Measurements from ENCODE around the gene PRKG1. TPM values are rescaled to one million over a fixed set of nuclear protein-coding genes. Genes with fewer than 3 reads are reported as not detected.

Gene PRKG1
- total RNA-seq, 4 donors from 2014 or later = 24.5 to 46.1 (median 37.1) TPM

DNA sequence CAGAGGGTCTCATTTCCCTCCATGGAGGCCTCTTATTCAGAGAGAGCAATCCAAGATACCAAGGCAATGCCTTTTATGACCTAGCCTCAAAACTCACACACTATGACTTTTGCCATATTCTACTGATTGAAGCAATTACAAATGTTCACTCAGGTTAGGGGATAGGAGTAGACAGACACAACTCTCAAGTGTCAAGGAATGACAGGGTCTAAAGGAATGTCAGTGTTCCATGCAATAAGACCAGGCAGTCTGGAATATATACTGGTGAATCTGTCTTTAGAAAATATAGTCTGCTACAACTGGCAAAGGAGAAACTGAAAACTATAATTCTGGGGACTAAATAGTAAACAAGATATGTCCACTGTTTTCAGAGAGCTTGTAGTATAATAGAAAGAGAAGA, 283.9 kb downstream of the PRKG1 start:
- no peak for DNase-seq (ENCODE audit: extremely low spot score)
- TF ChIP-seq POLR2A (IDR thresholded peaks at IDR 0.05; ENCODE audit: low read depth) = no peak
- intact Hi-C loops (cut with DNase I) = no loop called here
- no peak overlapping the region for H3K4me3 ChIP-seq
- H3K36me3 ChIP-seq = no peaks in the 10 kb centered on the region
- no peaks in the 10 kb centered on the region for H3K9me3 ChIP-seq
- H3K27ac ChIP-seq (replicated peaks in 1 of 4) = no peak overlapping the region
- H3K4me1 ChIP-seq = no peaks in the 10 kb centered on the region
- H3K27me3 ChIP-seq = no peaks in the 10 kb centered on the region

DNA sequence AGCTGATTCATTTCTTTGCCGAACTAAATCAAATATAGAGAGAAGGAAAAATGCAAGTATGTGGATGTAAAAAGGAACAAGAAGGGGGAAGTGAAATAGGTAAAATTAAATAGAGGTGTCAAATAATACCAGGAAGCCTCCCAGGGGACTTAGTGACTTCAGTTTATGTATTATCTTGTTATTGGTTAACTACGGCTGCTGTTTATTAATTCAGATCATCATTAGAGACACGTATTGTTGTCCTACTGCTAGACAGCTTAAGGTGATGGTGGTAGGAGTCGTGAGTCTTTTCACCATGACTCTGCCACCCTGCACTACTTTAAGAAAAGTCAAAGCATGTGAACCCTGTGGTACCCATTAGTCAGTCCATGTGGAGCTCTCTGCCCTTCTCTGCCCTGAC, 289.1 kb downstream of the PRKG1 start:
- no peaks in the 10 kb centered on the region for H3K27me3 ChIP-seq
- no peak overlapping the region for H3K27ac ChIP-seq (replicated peaks in 1 of 4)
- WGBS = 95% methylated on average over 4 of the region's 4 CpGs
- H3K9me3 ChIP-seq = no peaks in the 10 kb centered on the region
- intact Hi-C loops (cut with DNase I) = no loop called here
- peaks cover 6 to 26% (median 11%) of the 10 kb centered on the region in 4 donors for H3K4me1 ChIP-seq
- no peak for TF ChIP-seq EP300 (IDR thresholded peaks at IDR 0.05)
- TF ChIP-seq POLR2AphosphoS5 (IDR thresholded peaks at IDR 0.05) = no peak
- TF ChIP-seq, protein P1, sequence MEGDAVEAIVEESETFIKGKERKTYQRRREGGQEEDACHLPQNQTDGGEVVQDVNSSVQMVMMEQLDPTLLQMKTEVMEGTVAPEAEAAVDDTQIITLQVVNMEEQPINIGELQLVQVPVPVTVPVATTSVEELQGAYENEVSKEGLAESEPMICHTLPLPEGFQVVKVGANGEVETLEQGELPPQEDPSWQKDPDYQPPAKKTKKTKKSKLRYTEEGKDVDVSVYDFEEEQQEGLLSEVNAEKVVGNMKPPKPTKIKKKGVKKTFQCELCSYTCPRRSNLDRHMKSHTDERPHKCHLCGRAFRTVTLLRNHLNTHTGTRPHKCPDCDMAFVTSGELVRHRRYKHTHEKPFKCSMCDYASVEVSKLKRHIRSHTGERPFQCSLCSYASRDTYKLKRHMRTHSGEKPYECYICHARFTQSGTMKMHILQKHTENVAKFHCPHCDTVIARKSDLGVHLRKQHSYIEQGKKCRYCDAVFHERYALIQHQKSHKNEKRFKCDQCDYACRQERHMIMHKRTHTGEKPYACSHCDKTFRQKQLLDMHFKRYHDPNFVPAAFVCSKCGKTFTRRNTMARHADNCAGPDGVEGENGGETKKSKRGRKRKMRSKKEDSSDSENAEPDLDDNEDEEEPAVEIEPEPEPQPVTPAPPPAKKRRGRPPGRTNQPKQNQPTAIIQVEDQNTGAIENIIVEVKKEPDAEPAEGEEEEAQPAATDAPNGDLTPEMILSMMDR (IDR thresholded peaks at IDR 0.05) = no peak
- no peak for TF ChIP-seq POLR2A (IDR thresholded peaks at IDR 0.05; ENCODE audit: low read depth)
- no peak for DNase-seq (ENCODE audit: extremely low spot score)
- H3K4me3 ChIP-seq = no peak overlapping the region
- H3K36me3 ChIP-seq = no peaks in the 10 kb centered on the region

DNA sequence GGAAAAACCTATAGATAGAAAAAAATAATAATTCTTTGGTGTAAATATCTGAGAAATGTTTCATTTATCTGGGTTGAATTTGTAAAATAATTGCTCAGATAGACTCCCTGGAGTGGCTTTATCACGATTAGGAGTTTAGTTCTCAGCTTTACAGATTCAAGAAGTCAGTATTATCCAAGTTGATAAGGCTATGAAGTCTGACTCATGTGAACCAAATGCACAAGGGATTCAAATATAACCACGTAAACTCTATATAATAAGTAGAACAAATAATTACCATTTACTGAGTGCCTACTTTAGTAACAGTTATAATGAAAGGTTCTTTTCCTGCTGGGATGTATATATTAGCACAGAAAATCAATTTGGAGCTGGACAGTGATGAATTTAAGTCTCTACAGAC, 290.4 kb downstream of the PRKG1 start:
- 86% methylated on average over 2 of the region's 2 CpGs for WGBS
- Histone ChIP-seq H3K9me3 (no peaks in the 10 kb centered on the region), H3K4me1 (peaks cover 6 to 26% (median 11%) of the 10 kb centered on the region in 4 donors), H3K36me3 (no peaks in the 10 kb centered on the region), H3K27ac (replicated peaks in 1 of 4) (no peak overlapping the region), H3K27me3 (no peaks in the 10 kb centered on the region), H3K4me3 (no peak overlapping the region)
- no peak for DNase-seq (ENCODE audit: extremely low spot score)
- intact Hi-C loops (cut with DNase I) = no loop called here
- TF ChIP-seq POLR2AphosphoS5 (IDR thresholded peaks at IDR 0.05) (no peak), POLR2A (IDR thresholded peaks at IDR 0.05; ENCODE audit: low read depth) (no peak), EP300 (IDR thresholded peaks at IDR 0.05) (no peak)
- TF ChIP-seq, protein P1 (IDR thresholded peaks at IDR 0.05) = no peak

DNA sequence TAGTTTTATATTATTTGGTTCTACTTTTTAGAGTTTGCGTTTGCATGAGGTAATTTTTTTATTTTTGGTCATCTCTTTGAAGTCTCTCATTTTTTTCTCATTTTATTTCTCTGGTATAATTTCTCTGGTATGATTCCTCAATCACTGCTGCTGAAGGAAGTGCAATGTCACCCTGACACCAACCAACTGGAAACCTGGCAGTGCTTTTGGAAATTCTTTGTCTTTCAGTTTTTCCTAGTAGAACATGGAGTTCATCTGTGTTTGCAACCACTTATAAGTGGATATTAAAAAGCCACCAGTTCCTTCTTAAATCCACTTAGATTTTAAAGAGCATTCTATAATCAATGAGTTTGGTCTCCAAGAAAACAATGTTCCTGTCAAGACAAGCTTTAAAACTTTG, 291.8 kb downstream of the PRKG1 start:
- H3K4me1 ChIP-seq = peaks cover 6 to 26% (median 12%) of the 10 kb centered on the region in 4 donors
- intact Hi-C loops (cut with DNase I) = no loop called here
- no peak for DNase-seq (ENCODE audit: extremely low spot score)
- no peak for TF ChIP-seq EP300 (IDR thresholded peaks at IDR 0.05)
- TF ChIP-seq POLR2AphosphoS5 (IDR thresholded peaks at IDR 0.05) = peak in 1 of 2 donors; percentile 51
- no peaks in the 10 kb centered on the region for H3K27me3 ChIP-seq
- H3K4me3 ChIP-seq = no peak overlapping the region
- no peaks in the 10 kb centered on the region for H3K9me3 ChIP-seq
- peak overlapping the region; percentile 20 to 49 (median 39) for H3K27ac ChIP-seq (replicated peaks in 1 of 4)
- WGBS = 51% methylated on average over 1 of the region's 1 CpG
- no peaks in the 10 kb centered on the region for H3K36me3 ChIP-seq

DNA sequence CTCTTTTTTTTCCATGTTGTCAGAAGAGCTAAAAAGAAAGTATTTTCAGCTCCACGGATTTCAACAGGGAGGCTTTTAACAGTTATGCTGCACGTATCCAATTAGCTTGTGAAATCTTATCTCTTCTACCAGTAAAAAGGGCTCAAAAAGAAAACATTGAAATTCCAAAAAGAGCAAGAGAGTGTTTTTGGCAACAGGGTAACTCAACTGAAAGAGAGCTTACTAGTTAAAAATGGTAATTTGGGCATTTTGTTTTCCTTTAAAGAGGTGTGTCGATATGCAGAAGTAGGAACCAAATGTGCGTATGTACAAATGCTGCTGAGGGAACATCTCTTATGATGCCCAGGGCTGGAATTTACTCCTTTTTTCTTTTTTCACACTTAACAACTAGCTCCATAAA, 292.8 kb downstream of the PRKG1 start:
- Histone ChIP-seq H3K4me3 (peak overlapping the region; percentile 2 to 25 (median 12)), H3K27me3 (no peaks in the 10 kb centered on the region), H3K9me3 (no peaks in the 10 kb centered on the region), H3K36me3 (no peaks in the 10 kb centered on the region), H3K4me1 (peaks cover 6 to 31% (median 16%) of the 10 kb centered on the region in 4 donors), H3K27ac (replicated peaks in 1 of 4) (peak overlapping the region; percentile 6 to 49 (median 24))
- intact Hi-C loops (cut with DNase I) = no loop called here
- TF ChIP-seq POLR2A (IDR thresholded peaks at IDR 0.05; ENCODE audit: low read depth) = no peak
- TF ChIP-seq, protein P1 (IDR thresholded peaks at IDR 0.05) = no peak
- TF ChIP-seq POLR2AphosphoS5 (IDR thresholded peaks at IDR 0.05) = no peak
- no peak for TF ChIP-seq EP300 (IDR thresholded peaks at IDR 0.05)
- no peak for DNase-seq (ENCODE audit: extremely low spot score)
- 72% methylated on average over 4 of the region's 4 CpGs for WGBS

DNA sequence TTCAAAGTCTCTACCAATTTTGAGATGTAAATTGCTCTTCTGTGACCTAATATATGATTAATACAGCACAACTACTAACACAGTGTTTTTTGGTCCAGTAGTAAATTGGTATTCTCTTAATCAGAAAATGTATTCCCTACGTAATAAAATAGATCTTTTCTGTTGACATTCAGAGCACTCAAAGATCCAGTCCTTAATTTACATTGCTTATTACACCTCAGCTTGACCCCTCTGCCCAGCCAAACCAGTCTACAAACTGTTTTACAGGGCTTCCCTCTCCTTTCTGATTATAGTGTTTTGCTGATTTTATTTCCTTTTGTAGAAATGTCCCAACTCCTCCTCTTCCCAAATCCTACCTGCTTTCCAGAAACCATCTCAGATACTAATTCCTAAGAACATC, 293.4 kb downstream of the PRKG1 start:
- no peak for TF ChIP-seq EP300 (IDR thresholded peaks at IDR 0.05)
- no peak for TF ChIP-seq POLR2A (IDR thresholded peaks at IDR 0.05; ENCODE audit: low read depth)
- TF ChIP-seq, protein P1 (IDR thresholded peaks at IDR 0.05) = no peak
- TF ChIP-seq POLR2AphosphoS5 (IDR thresholded peaks at IDR 0.05) = no peak
- DNase-seq (ENCODE audit: extremely low spot score) = no peak
- intact Hi-C loops (cut with DNase I) = no loop called here
- H3K36me3 ChIP-seq = no peaks in the 10 kb centered on the region
- 89% methylated on average over 1 of the region's 1 CpG for WGBS
- no peak overlapping the region for H3K4me3 ChIP-seq
- no peaks in the 10 kb centered on the region for H3K27me3 ChIP-seq
- no peaks in the 10 kb centered on the region for H3K9me3 ChIP-seq
- peaks cover 6 to 31% (median 16%) of the 10 kb centered on the region in 4 donors for H3K4me1 ChIP-seq
- peak overlapping the region in 3 of 4 donors; percentile 6 to 49 (median 7) for H3K27ac ChIP-seq (replicated peaks in 1 of 4)

All from esophagus muscularis mucosa (tissue), 4 donors.